Esophagus squamous epithelium (tissue), 5 donors: ENCODE results near the gene PPP2R5A. TPM values are rescaled to one million over a fixed set of nuclear protein-coding genes. Genes with fewer than 3 reads are reported as not detected.
"Not testable (repeated sequence)": the region's sequence is repeated elsewhere in the genome, so short reads cannot be mapped to it uniquely, and the experiment has no call there.

ENCODE experiments used
- DNase-seq: peaks from one replicate; lab custom pipeline; 2025; lab: John Stamatoyannopoulos, UW
- H3K27ac ChIP-seq, 4 donors: fragments of 200-600 bp; sonication (generic); one replicate each; pipeline ENCODE4 v1.5.1; 2016 to 2019; ENCODE audit warnings: mild to moderate bottlenecking in 1 of 4
- H3K27me3 ChIP-seq, 4 donors: fragments of 200-600 bp; sonication (generic); 1 replicate in 3 of 4; 2 replicates in 1 of 4; pipeline versions ENCODE4 v1.5.1 to v1.6.0; 2017 to 2021; ENCODE audit warnings: antibody characterized with exemption in 1 of 4
- H3K36me3 ChIP-seq, 3 donors: fragments of 200-600 bp; sonication (generic); one replicate each; pipeline ENCODE4 v1.5.1; 2016 to 2019
- H3K4me1 ChIP-seq, 3 donors: fragments of 200-600 bp; sonication (generic); one replicate each; pipeline ENCODE4 v1.5.1; 2017 to 2019
- H3K4me3 ChIP-seq, 4 donors: fragments of 200-600 bp; sonication (generic); 1 replicate in 3 of 4; 2 replicates in 1 of 4; pipeline ENCODE4 v1.5.1; 2016 to 2019; ENCODE audit warnings: mild to moderate bottlenecking in 2 of 4, moderate library complexity in 1 of 4
- H3K9me3 ChIP-seq, 3 donors: fragments of 200-600 bp; sonication (generic); one replicate each; pipeline ENCODE4 v1.5.1; 2016 to 2019
- CTCF ChIP-seq, 6 experiments: fragments of 450-650 bp in 4 of 6; fragments of 200-600 bp in 2 of 6; sonication (generic) in 2 of 6; IDR thresholded peaks; one replicate each; pipeline ENCODE4 v1.5.1; 2016 to 2019; ENCODE audit warnings: antibody characterized with exemption in 6 of 6, mild to moderate bottlenecking in 4 of 6, moderate library complexity in 4 of 6
- POLR2A ChIP-seq, 4 donors: fragments of 450-650 bp; IDR thresholded peaks; one replicate each; pipeline ENCODE4 v1.6.1; 2017; ENCODE audit warnings: antibody characterized with exemption in 4 of 4, mild to moderate bottlenecking in 4 of 4, moderate library complexity in 3 of 4
- WGBS, 2 donors: methylation state at CpG; one replicate each; pipeline ENCODE4 v1.1.5; 2018; 5-methylcytosine and 5-hydroxymethylcytosine counted together
- intact Hi-C: fragments of 100-400 bp; cut with DNase I; formaldehyde crosslinking; loops from one replicate; pipeline ENCODE4 v1.15.0; 2022
- total RNA-seq, 4 donors: library from RNA; depleted of rRNA; stranded (reverse); fragments of >200 nt; gene quantifications; one replicate each; pipeline ENCODE4 v1.1.0, GENCODE V29; 2016
- donor health status: DM: yes; HTN: yes; CAD: no.

The PPP2R5A gene
- total RNA-seq, 4 donors from 2014 or later, result 57.5 to 78.8 (median 63.7) TPM

GRCh38 chr1:212311836-212312497, 26.8 kb downstream of the PPP2R5A start:
- H3K27me3 ChIP-seq, result no peaks in the 10 kb centered on the region
- intact Hi-C loops, result no loop called here
- DNase-seq, result no peak
- no peak overlapping the region for H3K4me3 ChIP-seq
- TF ChIP-seq POLR2A (IDR thresholded peaks at IDR 0.05) (no peak), CTCF (IDR thresholded peaks at IDR 0.05) (no peak)
- peaks cover 0 to 47% (median 20%) of the 10 kb centered on the region in 3 donors for H3K4me1 ChIP-seq
- H3K36me3 ChIP-seq, result peaks cover 0 to 39% (median 4%) of the 10 kb centered on the region in 3 donors
- 78 to 87% methylated on average over 2 of the region's 2 CpGs for WGBS, 2 donors
- no peaks in the 10 kb centered on the region for H3K9me3 ChIP-seq
- H3K27ac ChIP-seq, result no peak overlapping the region

- WGBS, 2 donors, result 67 to 81% methylated on average over 2 of the region's 2 CpGs
- peaks cover 0 to 59% (median 20%) of the 10 kb centered on the region in 3 donors for H3K4me1 ChIP-seq
- peak overlapping the region in 1 of 4 donors; percentile 19 for H3K27ac ChIP-seq
- DNase-seq, result no peak
- no peaks in the 10 kb centered on the region for H3K9me3 ChIP-seq
- no peaks in the 10 kb centered on the region for H3K27me3 ChIP-seq
- peaks cover 0 to 30% (median 4%) of the 10 kb centered on the region in 3 donors for H3K36me3 ChIP-seq
- no peak overlapping the region for H3K4me3 ChIP-seq
- TF ChIP-seq CTCF (IDR thresholded peaks at IDR 0.05) (no peak), POLR2A (IDR thresholded peaks at IDR 0.05) (no peak)
- intact Hi-C loops, result no loop called here
These were observed 28.4 kb downstream of the PPP2R5A start for GRCh38 chr1:212313616-212314015.

- 75 to 83% methylated on average over 2 of the region's 2 CpGs for WGBS, 2 donors
- no peaks in the 10 kb centered on the region for H3K9me3 ChIP-seq
- H3K27ac ChIP-seq, result no peak overlapping the region
- H3K27me3 ChIP-seq, result no peaks in the 10 kb centered on the region
- H3K4me1 ChIP-seq, result peaks cover 0 to 44% (median 10%) of the 10 kb centered on the region in 3 donors
- TF ChIP-seq CTCF (IDR thresholded peaks at IDR 0.05) (no peak), POLR2A (IDR thresholded peaks at IDR 0.05) (no peak)
- no peak for DNase-seq
- intact Hi-C loops, result no loop called here
- peaks cover 0 to 15% (median 0%) of the 10 kb centered on the region in 3 donors for H3K36me3 ChIP-seq
- no peak overlapping the region for H3K4me3 ChIP-seq
These were observed 30.0 kb downstream of the PPP2R5A start for GRCh38 chr1:212315184-212315583.

GRCh38 chr1:212315907-212316306, 30.7 kb downstream of the PPP2R5A start:
- intact Hi-C loops, result no loop called here
- H3K36me3 ChIP-seq, result peaks cover 0 to 8% (median 0%) of the 10 kb centered on the region in 3 donors
- no peak overlapping the region for H3K4me3 ChIP-seq
- H3K4me1 ChIP-seq, result peaks cover 0 to 37% (median 2%) of the 10 kb centered on the region in 3 donors
- no peak for DNase-seq
- no peaks in the 10 kb centered on the region for H3K9me3 ChIP-seq
- H3K27ac ChIP-seq, result peak overlapping the region in 1 of 4 donors; percentile 10
- TF ChIP-seq CTCF (IDR thresholded peaks at IDR 0.05) (peak in 1 of 6 experiments; percentile 34), POLR2A (IDR thresholded peaks at IDR 0.05) (no peak)
- H3K27me3 ChIP-seq, result no peaks in the 10 kb centered on the region

GRCh38 chr1:212317916-212318315, 32.7 kb downstream of the PPP2R5A start:
- Histone ChIP-seq H3K9me3 (no peaks in the 10 kb centered on the region), H3K4me3 (no peak overlapping the region), H3K27ac (no peak overlapping the region), H3K4me1 (peaks cover 0 to 34% (median 0%) of the 10 kb centered on the region in 3 donors), H3K36me3 (peaks cover 0 to 8% (median 0%) of the 10 kb centered on the region in 3 donors), H3K27me3 (no peaks in the 10 kb centered on the region)
- intact Hi-C loops, result no loop called here
- WGBS, 2 donors, result 80 to 85% methylated on average over 2 of the region's 2 CpGs
- no peak for DNase-seq
- TF ChIP-seq CTCF (IDR thresholded peaks at IDR 0.05) (no peak), POLR2A (IDR thresholded peaks at IDR 0.05) (no peak)

- H3K4me1 ChIP-seq, result peaks cover 0 to 24% (median 0%) of the 10 kb centered on the region in 3 donors
- H3K27me3 ChIP-seq, DNase-seq, H3K4me3 ChIP-seq, H3K9me3 ChIP-seq, intact Hi-C loops, H3K36me3 ChIP-seq, H3K27ac ChIP-seq: not testable (repeated sequence)
- WGBS, 2 donors, result no CpG with 5 or more reads among the region's 34 CpGs
These were observed 35.8 kb downstream of the PPP2R5A start for GRCh38 chr1:212321031-212321430.
